Upper lobe of left lung (tissue), 4 donors: Measurements from ENCODE around the gene BCAS1.

Experiments used
- CTCF ChIP-seq, 6 experiments: fragments of 450-650 bp in 4 of 6; fragments of 200-600 bp in 2 of 6; sonication (generic) in 2 of 6; IDR thresholded peaks; one replicate each; pipeline ENCODE4 v1.5.1; 2016 to 2019; ENCODE audit warnings: antibody characterized with exemption in 6 of 6
- EP300 ChIP-seq, 4 donors: sonication (generic); formaldehyde crosslinking; IDR thresholded peaks; one replicate each; pipeline ENCODE4 v1.5.1; 2017; ENCODE audit warnings: antibody characterized with exemption in 4 of 4, control low read depth in 2 of 4
- POLR2A ChIP-seq, 4 donors: fragments of 450-650 bp; IDR thresholded peaks; one replicate each; pipeline ENCODE4 v1.5.1; 2016 to 2017; ENCODE audit warnings: antibody characterized with exemption in 4 of 4, mild to moderate bottlenecking in 2 of 4
- POLR2AphosphoS5 ChIP-seq, 2 donors: sonication (generic); formaldehyde crosslinking; IDR thresholded peaks; one replicate each; pipeline ENCODE4 v1.5.1; 2017; ENCODE audit warnings: antibody characterized with exemption in 2 of 2

GRCh38 chr20:54094268-54094580 is 23.8 kb upstream of the BCAS1 start:
- TF ChIP-seq POLR2A (IDR thresholded peaks at IDR 0.05) (no peak), CTCF (IDR thresholded peaks at IDR 0.05) (no peak), EP300 (IDR thresholded peaks at IDR 0.05) (no peak), POLR2AphosphoS5 (IDR thresholded peaks at IDR 0.05) (no peak)
